ENCODE measurements around the gene GTF2F1.

GRCh38 chr19:6440905-6441304, 47.9 kb upstream of the GTF2F1 start:
- TF ChIP-seq CTCF (IDR thresholded peaks at IDR 0.05; ENCODE audit: insufficient read depth, low read length) (no peak), REST (IDR thresholded peaks at IDR 0.05; ENCODE audit: insufficient replicate concordance, low read depth) (no peak)
